NCI-H345 (cell line): Measurements from ENCODE around the gene OR4D6.
"Not testable (repeated sequence)": the region's sequence is repeated elsewhere in the genome, so short reads cannot be mapped to it uniquely, and the experiment has no call there.

Source experiments
- DNase-seq: peaks from one replicate; lab custom pipeline; 2025; lab: John Stamatoyannopoulos, UW

The OR4D6 gene

GRCh38 chr11:59456661-59457060 lies at the start of gene OR4D6:
TSS of gene OR4D6 (plus strand) at chr11:59456961. CDS start at chr11:59456961, 0 bp downstream.
- DNase-seq, result no peak

- no peak for DNase-seq
Observed at GRCh38 chr11:59413646-59414045, 43.1 kb upstream of the OR4D6 start.

- no peak for DNase-seq
Observed at GRCh38 chr11:59415111-59415510, 41.6 kb upstream of the OR4D6 start.

- DNase-seq, result no peak
Observed at GRCh38 chr11:59416613-59417012, 40.1 kb upstream of the OR4D6 start.

GRCh38 chr11:59417023-59417422 lies 39.7 kb upstream of the OR4D6 start:
- no peak for DNase-seq

GRCh38 chr11:59418156-59418555 lies 38.6 kb upstream of the OR4D6 start:
- DNase-seq, result no peak

- DNase-seq, result no peak
Observed at GRCh38 chr11:59423835-59424234, 32.9 kb upstream of the OR4D6 start.

GRCh38 chr11:59425131-59425530 lies 31.6 kb upstream of the OR4D6 start:
- DNase-seq, result no peak

- peak; percentile 10 for DNase-seq
Observed at GRCh38 chr11:59426361-59427067, 30.2 kb upstream of the OR4D6 start, which contains the start of gene OR5A2. TSS of gene OR5A2 (minus strand) at chr11:59426413. CDS start at chr11:59422953, 3,460 bp downstream.

GRCh38 chr11:59427068-59427382 lies 29.7 kb upstream of the OR4D6 start:
- no peak for DNase-seq

- DNase-seq, result peak; percentile 64
Observed at GRCh38 chr11:59429924-59430516, 26.7 kb upstream of the OR4D6 start.

GRCh38 chr11:59436169-59436568 lies 20.6 kb upstream of the OR4D6 start, which contains the start of gene OR5A1:
TSS of gene OR5A1 (plus strand) at chr11:59436469. CDS start at chr11:59443169, 6,700 bp downstream.
- no peak for DNase-seq

- no peak for DNase-seq
Observed at GRCh38 chr11:59437770-59438169, 19.0 kb upstream of the OR4D6 start.

- not testable (repeated sequence) for DNase-seq
Observed at GRCh38 chr11:59445624-59446023, 11.1 kb upstream of the OR4D6 start.

- no peak for DNase-seq
Observed at GRCh38 chr11:59448484-59448883, 8.3 kb upstream of the OR4D6 start.

- DNase-seq, result no peak
Observed at GRCh38 chr11:59459916-59460315, 3.2 kb downstream of the OR4D6 start.

GRCh38 chr11:59463190-59463641 lies 6.5 kb downstream of the OR4D6 start:
- no peak for DNase-seq

GRCh38 chr11:59473015-59473414 lies 16.3 kb downstream of the OR4D6 start, which contains the start of gene OR4D10:
TSS of gene OR4D10 (plus strand) at chr11:59473315. CDS start at chr11:59477430, 4,115 bp downstream.
- DNase-seq, result no peak

GRCh38 chr11:59475176-59475575 lies 18.4 kb downstream of the OR4D6 start:
- DNase-seq, result no peak

- no peak for DNase-seq
Observed at GRCh38 chr11:59479906-59480305, 23.1 kb downstream of the OR4D6 start.

- no peak for DNase-seq
Observed at GRCh38 chr11:59480359-59480758, 23.6 kb downstream of the OR4D6 start.

GRCh38 chr11:59501931-59502330 lies 45.2 kb downstream of the OR4D6 start:
- no peak for DNase-seq

- DNase-seq, result no peak
Observed at GRCh38 chr11:59503276-59503675, 46.5 kb downstream of the OR4D6 start, which contains the start of gene OR4D11. TSS of gene OR4D11 (plus strand) at chr11:59503576. CDS start at chr11:59503576, 0 bp downstream.
